Heart right ventricle (tissue), 16 donors: ENCODE measurements around the gene ADAM8. TPM values are rescaled to one million over a fixed set of nuclear protein-coding genes. Genes with fewer than 3 reads are reported as not detected.

Experiments used
- ATAC-seq, 8 donors: fragments of 200-7000 bp; cut with Tn5 transposase; one replicate each; pipeline ENCODE4 v1.9.1; 2020; ENCODE audit warnings: mild to moderate bottlenecking in 8 of 8, moderate library complexity in 8 of 8, moderate number of reproducible peaks in 1 of 8
- DNase-seq, 2 donors: peaks; one replicate each; pipeline ENCODE4 v3.0.0-alpha.2; 2020
- H3K27ac ChIP-seq, 10 donors: fragments of 200-600 bp; sonication (generic) in 2 of 10; one replicate each; pipeline versions ENCODE4 v1.5.0 to v1.8.0; 2020 to 2022; ENCODE audit warnings: mild to moderate bottlenecking in 3 of 10
- H3K27me3 ChIP-seq, 7 donors: fragments of 200-600 bp; one replicate each; pipeline ENCODE4 v1.8.0; 2021 to 2022; ENCODE audit warnings: mild to moderate bottlenecking in 2 of 7
- H3K36me3 ChIP-seq, 9 donors: fragments of 200-600 bp; sonication (generic) in 1 of 9; one replicate each; pipeline versions ENCODE4 v1.5.0 to v1.8.0; 2020 to 2022; ENCODE audit warnings: mild to moderate bottlenecking in 2 of 9
- H3K4me1 ChIP-seq, 9 donors: fragments of 200-600 bp; sonication (generic) in 1 of 9; one replicate each; pipeline versions ENCODE4 v1.5.0 to v1.8.0; 2020 to 2022; ENCODE audit warnings: mild to moderate bottlenecking in 4 of 9
- H3K4me3 ChIP-seq, 10 donors: fragments of 200-600 bp; sonication (generic) in 2 of 10; one replicate each; pipeline versions ENCODE4 v1.5.0 to v1.8.0; 2020 to 2022; ENCODE audit warnings: mild to moderate bottlenecking in 7 of 10, moderate library complexity in 2 of 10
- H3K9me3 ChIP-seq, 11 donors: fragments of 200-600 bp in 10 of 11; sonication (generic) in 2 of 11; one replicate each; pipeline versions ENCODE4 v1.5.0 to v1.8.0; 2013 to 2022; ENCODE audit warnings: mild to moderate bottlenecking in 2 of 11, control low read depth in 1 of 11, moderate library complexity in 1 of 11
- CTCF ChIP-seq, 9 donors: fragments of 200-600 bp; sonication (generic) in 2 of 9; IDR thresholded peaks; one replicate each; pipeline versions ENCODE4 v1.5.0 to v1.8.0; 2021 to 2022; ENCODE audit warnings: antibody characterized with exemption in 9 of 9, mild to moderate bottlenecking in 5 of 9, moderate library complexity in 1 of 9
- WGBS, 2 donors: extraction: QIAGEN DNeasy Blood & Tissue Kit; methylation state at CpG; one replicate each; pipeline ENCODE4 v1.1.7; 2013; ENCODE audit warnings: inconsistent platforms in 1 of 2; 5-methylcytosine and 5-hydroxymethylcytosine counted together
- intact Hi-C, 10 donors: fragments of 100-400 bp; cut with DNase I; formaldehyde crosslinking; loops; one replicate each; pipeline versions ENCODE4 v1.11.1 to v1.14.2; 2022
- polyA plus RNA-seq, 2 donors: library from polyadenylated mRNA; stranded (reverse); fragments of 200-250 nt; gene quantifications; one replicate each; pipeline ENCODE4 v1.2.3, GENCODE V29; 2013
- total RNA-seq, 10 donors: library from RNA; stranded (reverse); fragmentation: NEBNext Ultra II Directional in 3 of 10; extraction: Animal tissue kit (Norgen Biotek cat#: 25700) in 3 of 10; gene quantifications; one replicate each; pipeline versions ENCODE4 v1.2.1 to v1.2.4, GENCODE V29; 2021 to 2023
- donor health status: Arrhythmogenic right ventricular cardiomyopathy.
- donor health status: ischemic (EF 13 %, LVEDD 7.1; RV severe dilation, severe dysfunction).
- donor health status: healthy with polysubstance abuse.
- donor health status: DM: no; HTN: yes; CAD: no.
- donor health status: DM: no; HTN: no; CAD: no.
- donor health status: ischemic (EF 25% LVEDD 6.9; RV normal size, moderate dysfunction).
- donor health status: ischemic (EF 25% LVEDD 5.7; RV mildly dilated, moderate dysfunction).
- donor health status: healthy.
- donor health status: DM: yes; HTN: yes; CAD: no.
- donor health status: Ischemic cardiomyopathy.
- donor health status: ischemic (EF 35%, LVEDD 5.7; RV mildly dilated, moderate dysfunction).
- donor health status: nonischemic (EF 11% LVEDD 7.7; RV severe dilation, severe dysfunction).
- donor health status: DM: yes; HTN: yes; CAD: no.
- donor health status: PGD.
- donor health status: ischemic (EF 29% LVEDD 5.4; RV normal size, mild dysfunction).
- donor health status: nonischemic (EF 23%, LVEDD 6.1; RV moderate dilation, normal function).

ADAM8 gene
- total and polyA plus RNA-seq, 12 donors, result 0.88 to 6.5 (median 1.6) TPM

- Histone ChIP-seq H3K4me1 (peaks cover 0 to 43% (median 32%) of the 10 kb centered on the region in 9 donors), H3K9me3 (no peaks in the 10 kb centered on the region), H3K27me3 (no peaks in the 10 kb centered on the region), H3K4me3 (peak within 1 kb of the TSS; percentile 79 to 100 (median 96)), H3K27ac (peak within 1 kb of the TSS; percentile 87 to 99 (median 98)), H3K36me3 (peaks cover 0 to 51% (median 7%) of the 10 kb centered on the region in 9 donors)
- TF ChIP-seq CTCF (IDR thresholded peaks at IDR 0.05), result peak in 4 of 9 donors; percentile 6 to 45 (median 34)
- DNase-seq, result peak; percentile 88 to 90
- ATAC-seq, result peak; percentile 78 to 95 (median 91)
- intact Hi-C loops, result loop anchor here in 1 of 10 donors (2.0 kb wide), 1 partner anchor 68 kb away; no protein-coding TSS in a partner anchor
- 0% methylated on average over 57 to 89 of the region's 89 CpGs for WGBS, 2 donors
Observed at GRCh38 chr10:133308421-133309099, 31.9 kb upstream of the ADAM8 start, which contains the start of the genes TUBGCP2 and ZNF511. TUBGCP2 (minus strand) TSS chr10:133308872; CDS start chr10:133302941, 5,931 bp downstream. ZNF511 (plus strand) TSS chr10:133308914; CDS start chr10:133308944, 30 bp downstream.

GRCh38 chr10:133307776-133308420, 31.2 kb upstream of the ADAM8 start:
- Histone ChIP-seq H3K27me3 (no peaks in the 10 kb centered on the region), H3K27ac (peak overlapping the region; percentile 87 to 99 (median 98)), H3K4me1 (peaks cover 0 to 48% (median 32%) of the 10 kb centered on the region in 9 donors), H3K4me3 (peak overlapping the region; percentile 79 to 100 (median 96)), H3K9me3 (no peaks in the 10 kb centered on the region), H3K36me3 (peaks cover 0 to 49% (median 7%) of the 10 kb centered on the region in 9 donors)
- DNase-seq (peak; percentile 61), ATAC-seq (peak in 2 of 8 donors; percentile 20 to 35)
- intact Hi-C loops, result loop anchor here in 1 of 10 donors (2.0 kb wide), 1 partner anchor 69 kb away; no protein-coding TSS in a partner anchor
- peak; percentile 18 to 76 (median 60) for TF ChIP-seq CTCF (IDR thresholded peaks at IDR 0.05)
- 5 to 6% methylated on average over 25 of the region's 25 CpGs for WGBS, 2 donors

- ATAC-seq, result no peak
- DNase-seq, result no peak
- Histone ChIP-seq H3K4me1 (peaks cover 0 to 48% (median 32%) of the 10 kb centered on the region in 9 donors), H3K27ac (peak overlapping the region in 1 of 10 donors; percentile 99), H3K4me3 (peak overlapping the region in 4 of 10 donors; percentile 85 to 100 (median 98)), H3K9me3 (no peaks in the 10 kb centered on the region), H3K36me3 (peaks cover 0 to 49% (median 4%) of the 10 kb centered on the region in 9 donors), H3K27me3 (no peaks in the 10 kb centered on the region)
- intact Hi-C loops, result no loop called here
- 89 to 92% methylated on average over 17 of the region's 17 CpGs for WGBS, 2 donors
- TF ChIP-seq CTCF (IDR thresholded peaks at IDR 0.05), result no peak
Observed at GRCh38 chr10:133306941-133307379, 30.3 kb upstream of the ADAM8 start.

- no peaks in the 10 kb centered on the region for H3K27me3 ChIP-seq
- 94 to 95% methylated on average over 5 of the region's 5 CpGs for WGBS, 2 donors
- DNase-seq (no peak), ATAC-seq (no peak)
- peak overlapping the region in 2 of 10 donors; percentile 7 to 99 for H3K27ac ChIP-seq
- H3K9me3 ChIP-seq, result no peaks in the 10 kb centered on the region
- no peak overlapping the region for H3K4me3 ChIP-seq
- intact Hi-C loops, result no loop called here
- H3K36me3 ChIP-seq, result peaks cover 0 to 49% (median 7%) of the 10 kb centered on the region in 9 donors
- no peak for TF ChIP-seq CTCF (IDR thresholded peaks at IDR 0.05)
- H3K4me1 ChIP-seq, result peaks cover 0 to 48% (median 32%) of the 10 kb centered on the region in 9 donors
Observed at GRCh38 chr10:133306097-133306476, 29.4 kb upstream of the ADAM8 start.
